ENCODE results near the gene LNPEP. TPM values are rescaled to one million over a fixed set of nuclear protein-coding genes. Genes with fewer than 3 reads are reported as not detected.

Gene LNPEP
- total RNA-seq, 1 donor from 2014 or later: 33.9 TPM

DNA sequence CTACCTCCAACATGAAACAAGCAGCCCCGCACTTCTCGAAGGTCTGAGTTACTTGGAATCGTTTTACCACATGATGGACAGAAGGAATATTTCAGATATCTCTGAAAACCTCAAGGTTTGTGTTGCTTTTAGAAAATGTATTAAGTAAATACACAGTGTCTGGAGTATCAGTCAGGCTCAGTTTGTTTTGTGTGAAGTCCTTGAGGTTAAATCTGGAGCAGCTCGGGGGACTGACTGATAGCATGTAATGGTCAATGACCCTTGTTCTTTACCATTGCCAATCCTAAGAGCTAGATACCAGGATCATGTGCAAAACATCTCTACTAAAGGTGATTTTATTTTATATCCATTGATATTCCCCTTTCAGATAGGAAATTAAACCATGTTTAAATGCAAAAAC lies 26.9 kb upstream of the LNPEP start:
- TF ChIP-seq, protein P1, sequence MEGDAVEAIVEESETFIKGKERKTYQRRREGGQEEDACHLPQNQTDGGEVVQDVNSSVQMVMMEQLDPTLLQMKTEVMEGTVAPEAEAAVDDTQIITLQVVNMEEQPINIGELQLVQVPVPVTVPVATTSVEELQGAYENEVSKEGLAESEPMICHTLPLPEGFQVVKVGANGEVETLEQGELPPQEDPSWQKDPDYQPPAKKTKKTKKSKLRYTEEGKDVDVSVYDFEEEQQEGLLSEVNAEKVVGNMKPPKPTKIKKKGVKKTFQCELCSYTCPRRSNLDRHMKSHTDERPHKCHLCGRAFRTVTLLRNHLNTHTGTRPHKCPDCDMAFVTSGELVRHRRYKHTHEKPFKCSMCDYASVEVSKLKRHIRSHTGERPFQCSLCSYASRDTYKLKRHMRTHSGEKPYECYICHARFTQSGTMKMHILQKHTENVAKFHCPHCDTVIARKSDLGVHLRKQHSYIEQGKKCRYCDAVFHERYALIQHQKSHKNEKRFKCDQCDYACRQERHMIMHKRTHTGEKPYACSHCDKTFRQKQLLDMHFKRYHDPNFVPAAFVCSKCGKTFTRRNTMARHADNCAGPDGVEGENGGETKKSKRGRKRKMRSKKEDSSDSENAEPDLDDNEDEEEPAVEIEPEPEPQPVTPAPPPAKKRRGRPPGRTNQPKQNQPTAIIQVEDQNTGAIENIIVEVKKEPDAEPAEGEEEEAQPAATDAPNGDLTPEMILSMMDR (IDR thresholded peaks at IDR 0.05): no peak
- TF ChIP-seq POLR2A (IDR thresholded peaks at IDR 0.05): no peak
- TF ChIP-seq POLR2AphosphoS5 (IDR thresholded peaks at IDR 0.05; ENCODE audit: insufficient read depth in 1 of 2, low read depth in 1 of 2): no peak
- H3K36me3 ChIP-seq: peaks cover 0 to 16% of the 10 kb centered on the region in 2 donors
- H3K27me3 ChIP-seq: no peaks in the 10 kb centered on the region
- no peak for DNase-seq (ENCODE audit: extremely low spot score in 2 of 2)
- H3K4me3 ChIP-seq: no peak overlapping the region
- intact Hi-C loops (cut with DNase I): no loop called here
- no peak overlapping the region for H3K27ac ChIP-seq
- no peaks in the 10 kb centered on the region for H3K9me3 ChIP-seq
- H3K4me1 ChIP-seq: no peaks in the 10 kb centered on the region

DNA sequence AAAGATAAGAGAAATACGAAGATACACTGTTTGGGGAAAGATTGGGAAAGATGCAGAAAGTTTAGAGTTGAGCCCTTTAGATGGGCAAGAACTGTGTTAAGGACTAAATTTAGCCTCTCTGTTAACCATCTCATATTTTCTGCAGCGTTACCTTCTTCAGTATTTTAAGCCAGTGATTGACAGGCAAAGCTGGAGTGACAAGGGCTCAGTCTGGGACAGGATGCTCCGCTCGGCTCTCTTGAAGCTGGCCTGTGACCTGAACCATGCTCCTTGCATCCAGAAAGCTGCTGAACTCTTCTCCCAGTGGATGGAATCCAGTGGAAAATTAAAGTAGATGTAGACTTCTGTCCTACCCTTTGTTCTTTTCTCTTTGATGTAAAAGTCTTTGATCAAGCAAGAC lies 26.4 kb upstream of the LNPEP start:
- no peak for TF ChIP-seq POLR2A (IDR thresholded peaks at IDR 0.05)
- no peak for TF ChIP-seq POLR2AphosphoS5 (IDR thresholded peaks at IDR 0.05; ENCODE audit: insufficient read depth in 1 of 2, low read depth in 1 of 2)
- TF ChIP-seq, protein P1 (IDR thresholded peaks at IDR 0.05): no peak
- H3K36me3 ChIP-seq: peaks cover 0 to 13% of the 10 kb centered on the region in 2 donors
- intact Hi-C loops (cut with DNase I): no loop called here

DNA sequence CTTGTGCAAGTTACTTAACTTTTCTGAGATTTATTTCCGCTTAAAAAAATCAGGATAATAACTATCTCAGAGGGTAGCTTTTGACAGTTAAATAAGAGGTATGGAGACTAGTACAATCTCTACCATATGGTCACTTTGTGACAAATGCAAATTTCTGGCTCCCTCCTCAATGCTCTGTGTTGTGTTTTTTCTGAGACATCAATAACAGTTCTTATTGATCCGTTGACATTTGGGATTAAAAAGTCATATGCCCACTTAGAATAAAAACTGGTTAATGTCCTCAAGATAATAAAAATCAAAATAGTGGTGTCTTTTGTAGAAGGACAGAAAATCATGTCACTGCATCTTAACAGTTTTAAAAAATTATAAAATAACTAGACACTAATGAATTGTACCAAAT lies 24.7 kb upstream of the LNPEP start:
- DNase-seq (ENCODE audit: extremely low spot score in 2 of 2): no peak
- H3K4me3 ChIP-seq: no peak overlapping the region
- H3K27ac ChIP-seq: no peak overlapping the region
- H3K36me3 ChIP-seq: peaks cover 0 to 19% of the 10 kb centered on the region in 2 donors
- TF ChIP-seq, protein P1 (IDR thresholded peaks at IDR 0.05): no peak
- intact Hi-C loops (cut with DNase I): no loop called here
- H3K27me3 ChIP-seq: no peaks in the 10 kb centered on the region
- H3K4me1 ChIP-seq: no peaks in the 10 kb centered on the region
- H3K9me3 ChIP-seq: no peaks in the 10 kb centered on the region

More for the DNA sequence above, 26.4 kb upstream of the LNPEP start:
- DNase-seq (ENCODE audit: extremely low spot score in 2 of 2): no peak
- H3K4me1 ChIP-seq: no peaks in the 10 kb centered on the region
- H3K27ac ChIP-seq: no peak overlapping the region
- no peak overlapping the region for H3K4me3 ChIP-seq
- H3K9me3 ChIP-seq: no peaks in the 10 kb centered on the region
- no peaks in the 10 kb centered on the region for H3K27me3 ChIP-seq

DNA sequence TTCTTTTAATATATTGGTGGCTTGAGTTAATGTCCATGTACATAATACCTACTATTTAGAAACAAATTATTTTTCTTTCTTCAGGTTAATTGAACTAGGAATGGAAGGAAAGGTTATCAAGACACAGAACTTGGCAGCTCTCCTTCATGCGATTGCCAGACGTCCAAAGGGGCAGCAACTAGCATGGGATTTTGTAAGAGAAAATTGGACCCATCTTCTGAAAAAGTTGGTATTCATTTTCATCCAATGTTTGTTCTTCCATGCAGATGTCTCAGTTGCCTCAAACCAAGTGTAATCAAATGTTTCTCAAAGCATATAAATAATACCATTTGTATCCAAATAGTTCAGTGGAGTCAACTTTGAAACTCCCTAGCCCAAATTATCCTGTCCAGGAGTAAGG lies 22.6 kb upstream of the LNPEP start:
- no peak overlapping the region for H3K4me3 ChIP-seq
- DNase-seq (ENCODE audit: extremely low spot score in 2 of 2): no peak
- intact Hi-C loops (cut with DNase I): no loop called here
- H3K27ac ChIP-seq: no peak overlapping the region
- H3K36me3 ChIP-seq: peaks cover 0 to 19% of the 10 kb centered on the region in 2 donors
- no peaks in the 10 kb centered on the region for H3K4me1 ChIP-seq
- TF ChIP-seq POLR2AphosphoS5 (IDR thresholded peaks at IDR 0.05; ENCODE audit: insufficient read depth in 1 of 2, low read depth in 1 of 2) (no peak), POLR2A (IDR thresholded peaks at IDR 0.05) (no peak)
- TF ChIP-seq, protein P1 (IDR thresholded peaks at IDR 0.05): no peak
- H3K27me3 ChIP-seq: no peaks in the 10 kb centered on the region
- H3K9me3 ChIP-seq: no peaks in the 10 kb centered on the region

DNA sequence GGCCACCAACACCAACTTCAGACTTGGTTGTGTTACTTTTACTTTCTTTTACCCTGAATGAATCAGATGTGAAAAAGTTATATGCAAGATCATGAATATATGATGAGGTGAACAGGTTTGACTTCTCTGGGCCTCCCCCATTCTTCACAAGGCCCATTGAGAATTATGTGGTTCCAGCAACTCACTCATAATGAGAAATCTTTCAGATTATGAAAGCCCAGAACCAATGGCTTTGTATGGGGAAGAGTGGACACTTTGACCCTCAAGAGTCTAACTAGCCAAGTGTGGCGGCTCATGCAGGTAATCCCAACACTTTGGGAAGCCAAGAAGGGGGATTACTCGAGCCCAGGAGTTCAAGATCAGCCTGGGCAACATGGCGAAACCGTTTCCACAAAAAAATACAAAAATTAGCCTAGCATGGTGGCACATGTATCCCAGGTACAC lies 16.1 kb upstream of the LNPEP start:
- Histone ChIP-seq H3K27ac (no peak overlapping the region), H3K4me3 (no peak overlapping the region), H3K27me3 (no peaks in the 10 kb centered on the region), H3K9me3 (no peaks in the 10 kb centered on the region), H3K4me1 (no peaks in the 10 kb centered on the region), H3K36me3 (peaks cover 0 to 7% of the 10 kb centered on the region in 2 donors)
- intact Hi-C loops (cut with DNase I): no loop called here
- DNase-seq (ENCODE audit: extremely low spot score in 2 of 2): no peak
- TF ChIP-seq POLR2AphosphoS5 (IDR thresholded peaks at IDR 0.05; ENCODE audit: insufficient read depth in 1 of 2, low read depth in 1 of 2) (no peak), POLR2A (IDR thresholded peaks at IDR 0.05) (no peak)
- TF ChIP-seq, protein P1 (IDR thresholded peaks at IDR 0.05): no peak

Data from vagina (tissue), 2 donors.